PC-9 (cell line): Measurements from ENCODE around the gene RICTOR. TPM values are rescaled to one million over a fixed set of nuclear protein-coding genes. Genes with fewer than 3 reads are reported as not detected.

Source experiments
- BruUV-seq: library from RNA; stranded (reverse); fragments of 400-500 nt; replicated peaks from 2 replicates; lab custom pipeline; 2021; lab: Mats Ljungman, UMichigan
- CTCF ChIA-PET: fragments of 300-600 bp; sonication (Branson Sonifier 250); formaldehyde crosslinking; loops from one replicate; lab custom pipeline; 2022; ENCODE audit warnings: antibody characterized with exemption; lab: Charles Lee
- POLR2A ChIA-PET: fragments of 300-600 bp; sonication (Branson Sonifier 250); formaldehyde crosslinking; loops from one replicate; lab custom pipeline; 2022; ENCODE audit warnings: antibody characterized with exemption; ENCODE audit not compliant: unreplicated experiment; lab: Charles Lee
- DNase-seq, 2 experiments: peaks; one replicate each; pipeline versions ENCODE4 v3.0.0 to v3.0.0-alpha.2; 2015 to 2022; ENCODE audit warnings: mixed read lengths in 1 of 2
- H2AFZ ChIP-seq: fragments of 200-600 bp; sonication (generic); 2 replicates; pipeline ENCODE4 v1.8.1; 2017; ENCODE audit warnings: antibody characterized with exemption
- H3F3A ChIP-seq: fragments of 200-600 bp; sonication (generic); 2 replicates; pipeline ENCODE4 v1.8.1; 2017; ENCODE audit warnings: antibody characterized with exemption, mild to moderate bottlenecking, low read depth; ENCODE audit not compliant: insufficient read depth
- H3K27ac ChIP-seq: fragments of 200-600 bp; sonication (generic); 2 replicates; pipeline ENCODE4 v1.6.1; 2016; ENCODE audit warnings: mixed run types
- H3K27me3 ChIP-seq: fragments of 200-600 bp; sonication (generic); 2 replicates; pipeline ENCODE4 v1.6.1; 2016; ENCODE audit warnings: low read depth, mixed run types; ENCODE audit not compliant: insufficient read depth
- H3K36me3 ChIP-seq: fragments of 200-600 bp; sonication (generic); 2 replicates; pipeline ENCODE4 v1.6.1; 2016; ENCODE audit warnings: low read depth, mixed run types
- H3K4me1 ChIP-seq: fragments of 200-600 bp; sonication (generic); replicated peaks from 2 replicates; pipeline ENCODE4 v1.6.1; 2016; ENCODE audit warnings: mixed run types; ENCODE audit not compliant: insufficient read depth
- H3K4me2 ChIP-seq: fragments of 200-600 bp; sonication (generic); 2 replicates; pipeline ENCODE4 v1.6.1; 2017; ENCODE audit warnings: mixed run types
- H3K4me3 ChIP-seq: fragments of 200-600 bp; sonication (generic); 2 replicates; pipeline ENCODE4 v1.6.1; 2016; ENCODE audit warnings: mixed run types
- H3K79me2 ChIP-seq: fragments of 200-600 bp; sonication (generic); 2 replicates; pipeline ENCODE4 v1.6.1; 2017; ENCODE audit warnings: low read depth, mixed run types
- H3K9me2 ChIP-seq: fragments of 200-600 bp; sonication (generic); 2 replicates; pipeline ENCODE4 v1.8.1; 2017; ENCODE audit warnings: mild to moderate bottlenecking; ENCODE audit not compliant: insufficient read depth
- H3K9me3 ChIP-seq: fragments of 200-600 bp; sonication (generic); 2 replicates; pipeline ENCODE4 v1.8.1; 2016; ENCODE audit warnings: low read depth; ENCODE audit not compliant: insufficient read depth
- H4K20me1 ChIP-seq: fragments of 200-600 bp; sonication (generic); 2 replicates; pipeline ENCODE4 v1.8.1; 2017; ENCODE audit not compliant: insufficient read depth
- CTCF ChIP-seq: fragments of 200-600 bp; sonication (generic); conservative IDR thresholded peaks from 2 replicates; pipeline ENCODE4 v1.6.1; 2017; ENCODE audit warnings: mixed run types, antibody characterized with exemption, mild to moderate bottlenecking, moderate library complexity
- EZH2 ChIP-seq: fragments of 200-600 bp; sonication (generic); IDR thresholded peaks from 2 replicates; pipeline ENCODE4 v1.8.0; 2017; ENCODE audit warnings: antibody characterized with exemption, low read depth
- intact Hi-C: fragments of 100-400 bp; cut with micrococcal nuclease; formaldehyde crosslinking; loops from one replicate; pipeline ENCODE4 v1.10.0; 2022; ENCODE audit not compliant: unreplicated experiment
- total RNA-seq: library from RNA; stranded (reverse); gene quantifications from 2 replicates; pipeline ENCODE4 v1.2.3, GENCODE V29; 2021

Gene RICTOR
- total RNA-seq, 1 experiment from 2014 or later, result 103 TPM

GRCh38 chr5:39001683-39002082 is 72.5 kb downstream of the RICTOR start:
- H3K4me2 ChIP-seq, result no peak overlapping the region
- BruUV-seq, result no TSS peak
- no peaks in the 10 kb centered on the region for H3K9me2 ChIP-seq
- no peak overlapping the region for H3K27ac ChIP-seq
- no peaks in the 10 kb centered on the region for H3K4me1 ChIP-seq
- no peaks in the 10 kb centered on the region for H3K27me3 ChIP-seq
- no peaks in the 10 kb centered on the region for H3K9me3 ChIP-seq
- ChIA-PET CTCF (interaction anchor here (0.9 kb wide), 1 partner anchor 1920 kb away, joined by 3 read pairs; no protein-coding TSS in a partner anchor), POLR2A (no interaction called here)
- H3K79me2 ChIP-seq, result peaks cover 11% of the 10 kb centered on the region; the same call in 1 of the 2 replicates
- H3K4me3 ChIP-seq, result no peak overlapping the region
- H4K20me1 ChIP-seq, result no peaks in the 10 kb centered on the region
- H3F3A ChIP-seq, result peaks cover 20% of the 10 kb centered on the region
- no peak overlapping the region for H2AFZ ChIP-seq
- no peak for DNase-seq
- no peak for TF ChIP-seq EZH2
- no peak for TF ChIP-seq CTCF
- H3K36me3 ChIP-seq, result peaks cover 36% of the 10 kb centered on the region; the same call in 1 of the 2 replicates
- intact Hi-C loops, result no loop called here

GRCh38 chr5:38999037-38999436 is 75.2 kb downstream of the RICTOR start:
- no peaks in the 10 kb centered on the region for H4K20me1 ChIP-seq
- POLR2A ChIA-PET, result no interaction called here

GRCh38 chr5:38997591-38997990 is 76.6 kb downstream of the RICTOR start:
- Histone ChIP-seq H3K4me2 (no peak overlapping the region), H3K4me1 (no peaks in the 10 kb centered on the region), H3K4me3 (no peak overlapping the region), H3K27ac (no peak overlapping the region), H3K79me2 (peaks cover 13% of the 10 kb centered on the region; the same call in 1 of the 2 replicates), H3F3A (peaks cover 21% of the 10 kb centered on the region), H2AFZ (no peak overlapping the region), H4K20me1 (no peaks in the 10 kb centered on the region), H3K9me3 (no peaks in the 10 kb centered on the region), H3K27me3 (no peaks in the 10 kb centered on the region), H3K9me2 (no peaks in the 10 kb centered on the region), H3K36me3 (peaks cover 27% of the 10 kb centered on the region)
- no peak for DNase-seq
- BruUV-seq, result no TSS peak
- CTCF ChIA-PET, result interaction anchor here (0.6 kb wide), 1 partner anchor 146 kb away, joined by 3 read pairs; no protein-coding TSS in a partner anchor
- POLR2A ChIA-PET, result no interaction called here
- no peak for TF ChIP-seq EZH2
- no peak for TF ChIP-seq CTCF
- intact Hi-C loops, result no loop called here

More at GRCh38 chr5:38999037-38999436, 75.2 kb downstream of the RICTOR start:
- no peaks in the 10 kb centered on the region for H3K9me3 ChIP-seq
- H3K27me3 ChIP-seq, result no peaks in the 10 kb centered on the region
- H3K27ac ChIP-seq, result no peak overlapping the region
- H3K79me2 ChIP-seq, result peaks cover 11% of the 10 kb centered on the region; the same call in 1 of the 2 replicates
- H3K4me2 ChIP-seq, result no peak overlapping the region
- H3K4me1 ChIP-seq, result no peaks in the 10 kb centered on the region
- no peak for DNase-seq
- no peaks in the 10 kb centered on the region for H3K9me2 ChIP-seq
- peaks cover 29% of the 10 kb centered on the region; the same call in 1 of the 2 replicates for H3K36me3 ChIP-seq
- CTCF ChIA-PET, result interaction anchor here (0.7 kb wide), 1 partner anchor 76 kb away, joined by 3 read pairs; no protein-coding TSS in a partner anchor
- no peak overlapping the region for H2AFZ ChIP-seq
- TF ChIP-seq EZH2 (no peak), CTCF (no peak)
- H3F3A ChIP-seq, result peaks cover 28% of the 10 kb centered on the region
- intact Hi-C loops, result no loop called here
- BruUV-seq, result no TSS peak
- no peak overlapping the region for H3K4me3 ChIP-seq
